HG02610 (cell line): Measurements from ENCODE around the gene SORCS2.

Experiments used
- ATAC-seq: cut with Tn5 transposase; IDR thresholded peaks from one replicate; pipeline ENCODE4 v1.9.1; 2021; ENCODE audit warnings: mild to moderate bottlenecking, moderate library complexity; ENCODE audit not compliant: unreplicated experiment

Gene SORCS2

DNA sequence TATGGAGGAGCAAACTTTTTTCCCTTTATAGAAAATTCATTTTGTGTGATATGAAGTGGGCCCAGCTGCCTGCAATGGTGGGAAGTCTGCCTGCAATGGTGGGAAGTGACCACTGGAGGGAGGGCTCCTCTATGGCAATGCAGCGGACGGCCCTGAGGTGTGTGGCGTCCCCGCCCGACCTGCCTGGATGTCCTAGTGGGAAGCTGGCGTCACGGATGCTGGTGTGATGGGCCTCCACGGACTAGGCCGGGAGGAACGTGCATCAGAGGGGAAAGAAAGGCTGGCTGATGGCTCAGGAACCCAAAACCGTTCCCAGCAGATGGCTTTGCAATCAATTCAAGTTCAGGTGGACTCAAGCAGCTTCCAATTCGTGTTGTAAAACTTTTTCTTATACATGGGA, 569.4 kb downstream of the SORCS2 start:
- ATAC-seq = no peak

DNA sequence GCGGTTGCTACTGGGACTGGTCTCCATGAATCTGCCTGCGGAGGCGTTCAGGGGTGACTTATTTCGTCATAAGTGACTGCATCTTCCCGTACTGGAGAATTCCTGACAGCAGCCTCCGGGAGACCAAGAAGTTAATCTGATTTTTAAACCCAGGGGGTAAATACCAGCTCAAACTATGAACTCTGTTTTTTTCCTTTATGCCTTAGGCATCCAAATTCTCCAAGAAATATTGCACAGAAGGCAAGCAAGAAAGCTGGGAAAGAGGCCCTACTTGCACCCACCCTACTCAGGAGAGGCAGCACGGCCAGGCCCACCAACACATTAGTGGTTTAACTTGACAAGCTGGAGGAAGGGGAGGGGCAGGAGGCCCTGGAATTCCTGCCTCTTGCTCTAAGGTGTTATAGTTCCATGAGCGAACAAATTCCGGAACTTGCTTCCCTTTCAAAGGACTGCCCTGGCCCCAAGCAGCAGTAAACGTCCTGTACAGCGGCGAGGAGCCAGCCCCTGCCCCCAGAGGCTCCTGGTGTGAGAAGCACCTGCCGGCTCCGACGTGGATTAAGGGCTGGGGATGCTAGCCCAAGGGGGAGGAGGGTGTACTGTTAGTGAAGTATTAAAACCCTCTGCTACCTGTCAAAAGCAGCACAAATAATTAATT, 570.2 kb downstream of the SORCS2 start:
- ATAC-seq = no peak

DNA sequence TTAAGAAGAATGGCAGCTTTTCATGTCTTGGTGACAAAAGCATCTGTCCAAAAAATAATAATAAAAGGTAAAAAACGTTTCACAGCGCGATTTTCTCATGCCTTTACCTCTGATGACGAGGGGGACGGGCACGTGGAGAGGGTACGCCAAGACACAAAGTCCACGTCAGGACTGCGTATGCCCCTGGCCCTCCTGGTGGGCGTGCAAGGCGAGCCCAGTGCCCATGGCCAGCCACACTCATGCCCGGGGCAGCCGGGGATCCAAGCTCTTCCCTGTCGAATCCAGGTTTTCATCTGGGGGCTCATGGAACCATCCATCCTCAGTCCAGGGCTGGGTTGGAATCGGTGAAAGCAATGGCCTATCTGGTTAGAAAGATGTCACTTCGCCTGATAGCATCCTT, 570.8 kb downstream of the SORCS2 start:
- ATAC-seq = no peak

DNA sequence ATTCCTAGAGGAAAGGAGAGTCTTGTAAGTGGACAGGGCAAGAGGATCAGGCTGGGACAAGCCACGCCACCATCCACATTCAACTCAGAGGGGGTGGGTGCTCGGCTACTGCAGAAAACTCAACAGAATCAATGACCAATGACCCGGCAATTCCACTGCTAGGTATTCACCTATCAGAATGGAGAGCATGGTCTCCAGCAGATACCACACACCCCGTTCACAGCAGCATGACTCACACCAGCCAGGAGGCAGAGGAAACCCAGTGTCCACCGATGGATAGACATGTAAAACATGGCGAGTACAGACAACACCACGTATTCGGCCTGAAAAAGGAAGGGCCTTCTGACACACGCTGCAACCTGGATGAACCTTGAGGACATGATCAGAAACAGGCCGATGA, 571.5 kb downstream of the SORCS2 start:
- ATAC-seq = no peak

DNA sequence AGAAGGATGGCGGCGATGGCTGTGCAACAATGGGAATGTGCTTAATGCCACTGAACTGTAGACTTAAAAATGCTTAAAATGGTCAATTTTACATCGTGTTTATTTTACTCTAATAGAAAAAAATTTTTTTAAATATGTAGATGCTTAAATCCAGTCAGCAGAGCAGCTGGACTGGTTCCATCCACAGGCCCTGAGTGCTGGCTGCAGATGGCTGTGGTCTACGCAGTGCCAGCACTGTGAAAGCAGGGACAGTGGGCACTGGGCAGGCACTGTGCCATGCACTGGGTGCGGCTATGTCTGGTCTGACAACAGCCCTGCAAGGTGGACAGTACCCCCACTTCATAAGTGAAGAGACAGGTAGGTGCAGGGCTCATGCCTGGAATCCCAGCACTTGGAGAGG, 572.1 kb downstream of the SORCS2 start:
- ATAC-seq = no peak

DNA sequence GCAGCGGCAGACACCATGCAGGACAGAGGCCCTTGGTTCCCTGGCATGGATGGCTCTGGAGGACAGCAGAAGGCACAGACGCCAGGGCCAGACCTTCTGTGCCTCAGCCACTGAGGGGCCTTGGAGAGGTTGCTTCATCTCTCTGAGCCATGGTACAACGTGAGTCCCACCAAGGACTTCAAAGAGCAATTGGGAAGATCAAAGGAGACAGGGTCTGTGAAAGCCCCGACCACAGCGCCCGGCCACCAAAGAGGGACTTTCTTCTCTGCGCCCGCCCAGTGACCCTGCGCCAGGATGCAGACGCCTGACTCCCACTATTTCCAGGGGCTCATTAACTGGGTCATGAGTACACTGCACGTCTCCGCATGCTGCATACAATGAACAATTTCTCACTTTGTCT, 573.3 kb downstream of the SORCS2 start:
- no peak for ATAC-seq

DNA sequence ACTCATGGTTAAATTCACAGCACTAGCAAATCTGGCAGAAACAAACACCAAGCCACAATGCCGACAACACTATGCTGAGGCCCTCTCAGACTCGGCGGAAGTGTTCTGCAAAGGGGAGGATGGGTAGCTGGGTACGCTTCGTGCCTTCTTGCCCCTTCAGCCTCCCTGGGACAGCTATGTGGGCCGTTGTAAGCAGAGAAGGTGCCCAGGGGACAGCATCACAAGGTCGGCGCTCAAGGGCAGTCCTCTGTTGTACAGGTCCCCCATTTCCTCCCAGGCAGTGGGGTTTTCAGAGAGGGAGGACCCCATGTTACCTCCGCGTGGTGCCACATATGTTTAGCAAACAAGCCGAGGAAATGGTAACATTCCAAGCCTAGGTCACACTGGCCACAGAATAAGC, 573.7 kb downstream of the SORCS2 start:
- ATAC-seq = no peak

DNA sequence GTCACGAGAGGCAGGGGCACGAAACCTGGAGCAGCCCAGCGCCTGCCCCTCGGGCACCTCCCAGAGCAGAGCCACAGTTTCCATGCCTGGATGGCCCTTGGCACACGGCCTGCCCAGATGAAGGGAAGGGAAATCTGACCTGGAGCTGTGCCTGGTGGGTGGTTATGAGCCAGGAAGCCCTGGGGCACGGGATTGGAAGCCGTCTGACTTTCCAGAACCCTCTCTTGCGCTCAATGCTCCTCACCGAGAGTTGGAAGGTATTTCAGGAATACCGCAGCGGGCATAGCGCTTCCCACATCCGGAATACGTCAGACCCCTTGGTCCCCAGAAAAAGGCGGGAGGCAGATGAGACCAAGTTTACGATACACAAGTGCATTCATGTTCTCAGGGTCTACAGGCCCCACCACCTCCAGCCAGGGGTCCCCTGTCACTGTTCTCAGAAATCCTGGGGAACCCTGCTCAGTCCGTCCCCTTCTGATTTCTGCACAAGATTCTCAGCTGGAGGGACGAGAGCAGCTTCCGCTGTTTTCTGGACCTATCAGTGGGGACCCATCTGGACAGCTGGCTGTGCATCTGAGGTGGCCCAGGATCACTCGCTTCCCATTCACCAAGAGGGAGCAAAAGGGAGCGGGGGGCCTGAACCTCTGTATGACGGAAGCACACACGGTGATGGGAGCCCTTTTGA, 574.5 kb downstream of the SORCS2 start:
- ATAC-seq = no peak

DNA sequence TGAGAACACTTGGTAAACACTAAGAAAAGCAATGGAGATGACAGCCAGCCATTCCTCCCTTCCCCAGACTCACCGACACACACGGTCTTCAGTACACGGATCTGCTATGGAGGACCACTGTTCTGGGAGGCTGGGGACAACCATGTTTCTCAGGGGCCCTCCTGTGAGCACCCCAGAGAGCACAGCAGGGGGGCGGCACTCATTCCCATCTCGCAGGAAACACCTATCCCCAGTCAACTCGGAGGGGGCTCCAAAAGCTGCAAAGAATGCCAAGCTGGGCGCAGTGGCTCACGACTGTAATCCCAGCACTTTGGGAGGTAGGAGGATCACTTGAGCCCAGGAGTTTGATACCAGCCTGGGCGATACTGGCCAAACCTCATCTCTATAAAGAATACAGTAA, 575.2 kb downstream of the SORCS2 start:
- ATAC-seq = no peak

DNA sequence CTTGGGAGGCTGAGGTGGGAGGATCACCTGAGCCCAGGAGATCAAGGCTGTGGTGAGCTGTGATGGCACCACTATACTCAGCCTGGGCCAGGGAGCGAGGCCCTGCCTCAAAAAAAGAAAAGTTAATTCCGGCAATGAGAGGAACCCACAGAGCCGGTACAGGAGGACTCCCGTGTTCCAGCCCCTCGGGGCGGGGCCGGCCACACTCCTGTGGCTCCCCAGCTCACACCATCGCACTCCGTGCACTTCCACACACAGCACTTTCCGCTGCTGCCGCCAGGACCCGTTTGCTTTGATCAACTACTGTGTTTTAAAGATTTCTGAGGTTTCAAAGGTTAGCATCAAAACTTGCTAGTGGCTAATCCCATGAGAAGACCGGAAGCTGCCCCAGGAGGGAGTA, 575.6 kb downstream of the SORCS2 start:
- no peak for ATAC-seq

DNA sequence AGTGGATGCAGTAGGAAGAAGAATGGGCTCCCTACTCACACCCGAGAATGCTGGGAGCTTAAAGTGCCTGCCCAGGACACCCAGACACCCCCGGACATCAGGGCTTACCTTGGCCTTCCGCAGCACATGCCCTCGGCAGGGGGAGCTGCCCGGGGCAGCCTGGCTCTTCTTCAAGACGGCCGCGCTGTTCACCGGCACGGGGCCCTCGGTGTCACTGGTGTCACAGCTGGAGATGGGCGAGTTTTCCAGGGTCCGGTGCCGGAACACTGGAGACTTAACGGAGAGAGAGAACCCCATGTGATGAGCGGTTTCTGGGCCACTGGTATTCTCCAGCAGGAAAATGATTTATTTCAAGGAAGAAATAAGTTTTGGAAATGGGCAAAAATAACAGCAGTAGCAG, 576.4 kb downstream of the SORCS2 start:
- ATAC-seq = no peak

DNA sequence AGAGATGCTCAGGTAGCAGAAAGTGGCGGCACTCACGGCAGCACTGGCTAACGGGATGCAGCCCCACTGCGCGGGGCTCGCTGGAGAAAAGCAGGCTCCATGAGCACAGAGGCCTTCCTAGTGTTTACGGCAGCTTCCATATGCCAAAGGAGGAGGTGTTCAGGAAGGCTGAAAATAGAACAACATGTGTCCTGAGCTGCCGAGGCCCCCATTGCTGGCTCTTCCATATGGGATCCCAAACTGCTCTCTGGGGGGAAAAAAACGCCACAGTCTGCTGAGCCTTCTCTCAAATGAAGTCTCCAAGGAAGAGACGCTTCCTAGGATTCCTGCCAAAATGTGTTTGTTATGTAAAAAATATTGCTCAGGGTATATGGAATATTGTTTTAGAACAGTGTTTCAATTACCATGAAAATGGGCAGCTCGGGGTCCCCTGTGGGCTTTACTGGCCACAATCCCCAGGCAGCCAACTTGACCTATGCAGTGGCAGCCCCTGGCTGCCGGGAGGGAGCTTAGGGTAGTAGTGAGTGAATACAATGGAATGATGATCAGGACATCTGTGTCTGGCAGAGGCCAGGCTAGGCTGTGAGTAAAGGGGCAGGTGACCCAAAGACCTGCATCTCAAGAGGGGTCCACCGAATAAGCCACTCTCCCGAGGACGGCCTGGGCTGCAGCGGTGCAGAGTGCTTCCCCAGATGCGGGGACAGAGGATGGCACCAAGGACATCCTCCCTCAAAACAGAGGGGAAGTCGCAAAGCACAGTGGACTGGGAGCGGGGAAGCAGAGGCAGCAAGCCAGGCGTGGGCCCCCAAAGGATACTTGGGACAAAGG, 577.3 kb downstream of the SORCS2 start:
- no peak for ATAC-seq

DNA sequence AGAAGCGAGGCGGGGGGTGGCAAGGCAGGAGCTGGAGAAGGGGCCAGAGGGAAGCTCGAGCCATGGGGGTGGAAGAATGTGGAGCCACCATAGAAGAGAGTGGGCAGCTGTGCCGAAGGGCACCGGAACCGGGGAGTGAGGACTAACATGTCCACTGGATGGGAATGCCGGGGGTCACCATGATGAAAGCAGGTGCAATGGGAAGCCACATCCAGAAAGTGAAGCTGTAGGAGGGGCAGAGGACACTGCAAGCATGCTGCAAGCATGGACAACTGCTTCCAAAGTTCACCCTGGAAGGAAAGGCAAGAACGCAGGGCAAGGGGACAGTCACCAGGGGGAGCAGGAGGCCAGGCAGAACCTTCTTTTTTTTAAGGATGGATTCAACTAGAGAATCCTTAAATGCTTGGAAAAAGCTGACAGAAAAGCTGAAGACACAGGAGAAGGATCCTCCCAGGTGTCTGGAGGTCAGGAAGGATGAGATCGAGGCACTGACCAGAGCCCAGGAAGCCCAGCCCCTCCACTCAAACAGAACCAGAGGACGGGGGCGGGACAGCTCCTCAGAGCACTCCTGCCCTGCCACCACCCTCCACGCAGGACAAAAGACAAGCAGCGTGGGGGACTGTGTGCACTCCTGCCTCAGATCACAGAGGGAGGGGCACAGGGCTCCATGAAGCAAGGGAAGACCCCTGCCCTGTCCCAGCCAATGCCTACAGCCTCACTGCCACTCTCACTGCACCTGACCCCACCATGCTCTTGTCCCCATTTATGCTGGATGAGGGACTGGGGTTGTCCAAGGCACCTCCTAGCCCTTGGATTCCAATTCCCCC, 578.1 kb downstream of the SORCS2 start:
- no peak for ATAC-seq

DNA sequence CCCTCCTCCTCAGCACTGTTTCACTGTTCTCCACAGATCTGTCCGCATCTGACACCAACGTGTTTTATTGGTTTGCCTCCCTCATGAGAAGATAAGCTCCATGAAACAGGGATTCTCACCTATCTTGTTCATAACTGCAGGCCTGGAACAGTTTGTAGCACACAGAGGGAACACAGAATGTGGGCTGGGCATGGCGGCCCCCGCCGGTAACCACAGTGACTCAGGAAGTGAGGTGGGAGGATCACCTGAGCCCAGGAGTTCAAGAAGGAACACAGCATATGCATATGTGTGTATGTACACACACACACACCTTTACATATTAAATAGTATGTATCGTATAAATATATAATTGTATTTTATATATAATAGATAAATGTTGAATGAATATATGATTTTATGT, 578.7 kb downstream of the SORCS2 start:
- no peak for ATAC-seq

DNA sequence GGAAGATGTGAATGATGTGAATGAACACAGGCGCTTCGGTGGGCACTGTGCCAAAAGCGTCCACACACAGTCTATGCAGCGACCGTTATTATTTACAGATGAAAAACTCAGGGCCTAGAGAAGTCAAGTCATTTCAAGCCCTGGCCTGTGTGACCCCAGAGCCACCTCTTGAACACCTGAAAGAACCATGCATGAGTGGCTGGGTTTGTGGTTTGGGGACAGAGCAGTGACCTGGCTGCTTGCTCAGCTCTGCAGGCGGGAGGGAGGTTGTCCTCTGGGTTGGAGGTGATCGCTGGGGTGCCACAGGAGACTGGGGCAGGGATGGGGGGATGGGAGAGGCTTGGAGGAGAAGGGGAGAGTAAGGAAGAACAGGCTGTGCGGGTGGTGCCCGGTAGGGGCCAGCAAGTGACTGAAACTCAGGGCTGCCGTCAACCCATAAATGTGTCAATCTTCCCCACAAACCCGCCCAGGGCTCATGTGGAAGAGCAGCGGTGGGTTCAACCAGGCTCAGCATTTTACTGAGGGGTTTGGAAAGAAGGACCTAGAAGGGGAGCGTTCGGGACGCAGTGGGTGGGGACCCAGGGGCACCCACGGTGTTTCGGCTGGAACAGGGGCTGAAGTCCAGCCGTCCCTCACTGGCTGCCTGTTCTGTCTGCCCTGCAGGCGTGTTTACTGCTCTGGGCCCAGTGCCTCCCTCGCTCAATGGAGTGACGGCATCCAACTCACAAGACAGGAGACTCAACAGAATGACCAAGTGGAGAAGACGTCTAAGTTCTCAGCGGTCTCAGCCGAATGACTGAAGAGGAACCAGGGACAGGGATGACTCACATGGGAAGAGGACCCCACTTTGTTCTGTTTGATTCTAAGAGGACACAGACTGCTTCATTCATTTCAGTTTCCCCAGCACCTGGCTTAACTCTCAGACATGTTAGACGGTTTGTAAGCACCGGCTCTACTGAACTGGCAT, 579.5 kb downstream of the SORCS2 start:
- ATAC-seq = no peak

DNA sequence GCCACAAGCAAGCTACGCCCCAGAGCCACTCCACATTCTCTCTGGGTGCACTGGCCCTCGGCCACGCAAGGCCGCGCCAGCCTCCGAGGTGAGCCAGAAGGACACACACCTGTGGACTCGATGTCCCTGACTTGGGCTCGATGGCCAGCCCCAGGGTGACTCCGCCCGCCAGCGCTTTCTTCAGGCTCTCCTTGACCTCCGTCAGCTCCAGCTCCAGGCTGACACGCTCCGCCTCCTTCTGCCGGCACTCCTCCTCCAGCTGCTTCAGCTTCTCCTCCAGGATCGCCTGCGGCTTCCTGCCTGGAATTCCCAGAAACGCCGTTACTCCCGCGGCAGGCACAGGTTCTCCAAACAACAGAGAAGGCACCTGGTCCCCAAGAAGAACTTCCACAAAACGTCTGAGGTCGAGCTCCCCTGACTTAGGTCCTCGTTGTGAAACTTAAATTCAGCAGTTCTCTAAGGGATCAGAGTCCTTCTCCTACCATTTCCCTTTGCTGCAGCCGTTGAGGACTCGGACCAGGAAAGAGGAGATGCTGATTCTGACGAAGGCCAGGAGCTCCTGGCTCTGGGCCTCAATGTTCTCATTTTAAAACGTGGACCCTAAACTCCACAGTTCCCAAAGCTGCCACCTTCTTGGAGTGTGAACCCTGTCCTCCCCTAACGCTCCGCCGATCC, 580.5 kb downstream of the SORCS2 start:
- no peak for ATAC-seq

DNA sequence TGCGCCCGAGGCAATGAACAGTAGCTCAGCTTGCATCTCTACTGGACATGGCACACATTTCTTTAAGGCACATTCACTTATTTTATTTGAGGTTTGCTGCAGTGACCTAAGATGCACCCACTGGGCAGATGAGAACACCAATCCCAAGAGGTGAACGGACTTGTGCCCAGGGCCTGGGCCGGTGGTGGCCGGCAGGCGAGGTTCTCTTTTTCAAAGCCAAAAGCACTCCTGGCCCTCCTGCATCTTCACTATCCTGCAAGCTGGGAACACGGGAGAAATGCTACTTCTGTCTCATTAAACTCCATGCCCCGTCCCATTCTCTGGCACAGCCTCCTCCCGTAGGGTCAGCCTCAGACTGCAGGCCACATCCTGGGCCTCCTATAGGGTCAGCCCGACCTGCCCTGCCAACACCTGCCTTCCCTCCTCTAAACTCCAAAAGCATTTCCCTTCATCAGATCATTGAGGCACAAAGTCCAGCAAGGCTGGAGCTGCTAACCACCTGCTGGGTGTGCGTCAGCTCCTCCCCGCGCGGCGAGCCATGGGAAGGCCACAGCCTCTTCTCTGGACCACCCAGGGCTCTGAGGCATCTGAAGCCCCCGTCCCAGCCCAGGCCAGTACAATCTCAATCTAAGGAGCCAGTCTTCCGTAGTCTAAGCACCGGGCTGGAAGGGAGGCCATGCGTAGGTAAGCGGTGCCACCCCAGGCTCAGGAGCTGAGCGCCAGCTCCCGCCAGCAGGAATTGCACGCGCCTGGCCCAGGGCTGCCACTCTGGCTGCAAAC, 581.3 kb downstream of the SORCS2 start:
- ATAC-seq = no peak
